Suprapubic skin (tissue), 3 donors: ENCODE data around the gene PDE3A.

Source experiments
- CTCF ChIP-seq, 2 donors: fragments of 200-600 bp in 1 of 2; fragments of 450-650 bp in 1 of 2; sonication (generic) in 1 of 2; IDR thresholded peaks; one replicate each; pipeline ENCODE4 v1.5.1; 2016 to 2019; ENCODE audit warnings: antibody characterized with exemption in 2 of 2, mild to moderate bottlenecking in 1 of 2, moderate library complexity in 1 of 2
- POLR2AphosphoS5 ChIP-seq, 3 donors: sonication (generic); formaldehyde crosslinking; IDR thresholded peaks; one replicate each; pipeline ENCODE4 v1.6.1; 2017; ENCODE audit warnings: antibody characterized with exemption in 3 of 3

- no peak for TF ChIP-seq CTCF (IDR thresholded peaks at IDR 0.05)
- no peak for TF ChIP-seq POLR2AphosphoS5 (IDR thresholded peaks at IDR 0.05)
Measured at GRCh38 chr12:20560935-20561334, 192.6 kb downstream of the PDE3A start.
